GM18517 (cell line): ENCODE data around the gene DNM1.
"Not testable (repeated sequence)": the region's sequence is repeated elsewhere in the genome, so short reads cannot be mapped to it uniquely, and the experiment has no call there.

Experiments
- ATAC-seq: cut with Tn5 transposase; IDR thresholded peaks from one replicate; pipeline ENCODE4 v1.9.1; 2021; ENCODE audit warnings: mild to moderate bottlenecking, moderate library complexity; ENCODE audit not compliant: unreplicated experiment

The DNM1 gene

DNA sequence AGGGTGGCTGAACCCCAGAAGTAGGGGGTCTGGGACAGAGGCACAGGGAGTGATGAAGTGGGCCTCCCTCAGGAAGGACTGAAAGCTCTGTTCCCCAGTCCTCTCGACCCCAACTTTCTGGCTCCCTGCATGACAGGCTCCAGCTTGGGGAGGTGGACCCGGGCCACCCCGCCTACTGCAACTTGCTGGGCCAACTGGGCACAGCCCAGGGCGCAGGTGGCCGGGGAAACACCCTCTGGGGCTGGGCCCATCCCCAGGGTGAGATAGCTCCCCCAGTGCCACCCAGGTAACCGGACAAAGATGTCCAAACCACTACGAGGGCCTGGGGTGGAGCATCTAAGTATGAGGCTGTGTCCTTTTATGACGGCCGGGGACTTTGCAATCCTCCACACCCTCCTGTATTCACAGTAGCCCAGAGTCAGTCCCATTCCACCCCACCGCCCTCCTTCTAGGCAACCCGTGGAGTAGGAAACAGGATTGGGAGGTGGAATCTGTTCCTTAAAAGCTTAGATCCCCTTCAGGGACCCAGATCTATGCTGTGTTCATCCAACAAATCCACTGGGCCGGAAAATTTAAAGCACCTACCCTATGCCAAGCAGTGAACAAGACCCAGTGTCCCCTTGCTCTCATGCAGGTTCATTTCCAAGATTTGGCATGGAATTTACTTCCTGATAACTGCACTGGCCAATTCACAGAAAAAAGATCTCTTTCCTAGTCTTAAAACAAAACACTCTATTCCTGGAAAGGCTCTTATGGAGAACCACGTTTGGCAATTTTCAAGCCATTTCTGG is 19.9 kb downstream of the DNM1 start:
- no peak for ATAC-seq

- ATAC-seq = no peak
Observed at GRCh38 chr9:128224877-128225276, 21.7 kb downstream of the DNM1 start.

DNA sequence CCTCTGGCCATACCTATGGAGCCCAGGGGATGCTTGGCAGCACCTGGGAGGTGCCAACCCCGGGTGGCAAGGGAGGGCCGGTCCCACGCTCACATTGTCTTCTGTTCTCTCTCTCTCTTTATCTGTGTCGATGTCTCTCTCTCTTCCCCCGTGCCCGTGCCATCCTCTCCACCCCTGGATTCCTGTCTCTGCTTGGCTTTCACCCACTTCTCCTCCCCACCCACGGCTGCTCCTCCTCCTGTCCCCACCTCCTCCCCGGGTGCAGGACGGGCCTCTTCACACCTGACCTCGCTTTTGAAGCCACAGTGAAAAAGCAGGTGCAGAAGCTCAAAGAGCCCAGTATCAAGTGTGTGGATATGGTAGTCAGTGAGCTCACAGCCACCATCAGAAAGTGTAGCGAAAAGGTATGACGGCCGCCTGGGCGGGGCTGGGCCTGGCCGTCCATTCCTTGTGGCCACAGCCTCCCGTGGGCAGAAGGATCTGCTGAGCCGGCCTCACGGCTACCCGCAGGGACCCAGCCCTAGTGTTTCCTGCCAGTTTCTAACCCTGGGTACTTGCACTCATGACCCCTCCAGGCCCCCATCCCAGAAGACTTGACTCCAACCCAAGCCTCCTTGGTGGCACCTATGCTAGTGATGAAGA is 22.7 kb downstream of the DNM1 start:
- ATAC-seq = no peak

DNA sequence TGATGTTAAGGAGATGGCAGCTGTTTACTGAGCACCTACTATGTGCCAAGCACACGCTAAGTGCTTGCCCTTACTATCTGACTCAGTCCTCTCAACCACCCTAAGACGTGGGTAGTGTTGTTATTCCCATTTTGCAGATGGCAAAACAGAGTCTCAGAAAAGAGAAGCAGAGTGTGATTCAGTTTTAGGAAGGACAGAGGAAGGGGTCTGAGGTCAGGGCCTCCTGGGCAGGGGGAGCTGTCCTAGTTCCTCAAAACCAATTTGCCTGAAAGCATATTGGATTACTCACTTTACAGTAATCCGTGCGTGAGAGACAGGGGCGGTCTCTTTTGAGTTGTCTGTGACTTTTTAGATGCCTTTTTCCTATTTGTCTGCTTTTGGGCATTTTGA is 23.2 kb downstream of the DNM1 start:
- no peak for ATAC-seq

- not testable (repeated sequence) for ATAC-seq
Observed at GRCh38 chr9:128230897-128231296, 27.7 kb downstream of the DNM1 start.

GRCh38 chr9:128231638-128232527 is 28.7 kb downstream of the DNM1 start:
- ATAC-seq = no peak

GRCh38 chr9:128232528-128233428 is 29.6 kb downstream of the DNM1 start:
- ATAC-seq = no peak

DNA sequence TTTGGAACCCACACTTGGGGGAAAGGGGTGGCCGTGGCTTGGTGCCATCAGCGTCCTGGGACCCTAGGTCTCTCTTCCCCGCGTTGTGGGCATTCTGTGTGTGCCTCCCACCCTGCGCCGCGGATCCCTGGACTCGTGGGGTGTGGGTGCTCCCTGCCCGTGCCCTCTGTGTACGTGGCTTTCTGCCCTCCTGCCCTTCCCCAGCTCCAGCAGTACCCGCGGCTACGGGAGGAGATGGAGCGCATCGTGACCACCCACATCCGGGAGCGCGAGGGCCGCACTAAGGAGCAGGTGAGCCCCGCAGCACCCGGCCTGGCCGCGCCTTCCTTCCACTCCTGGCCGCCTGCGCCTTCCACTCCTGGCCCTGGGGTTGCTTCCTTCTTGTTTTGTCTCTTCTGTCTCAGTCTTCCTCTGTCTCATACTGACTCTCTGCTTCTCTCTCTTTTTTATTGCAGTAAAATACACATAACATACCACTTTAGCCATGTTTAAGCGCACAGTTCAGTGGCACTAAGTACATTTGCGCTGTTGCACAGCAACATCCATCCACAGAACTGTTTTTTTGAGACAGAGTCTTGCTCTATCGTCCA is 30.7 kb downstream of the DNM1 start:
- ATAC-seq = no peak

- no peak for ATAC-seq
Observed at GRCh38 chr9:128242124-128242523, 38.9 kb downstream of the DNM1 start.

DNA sequence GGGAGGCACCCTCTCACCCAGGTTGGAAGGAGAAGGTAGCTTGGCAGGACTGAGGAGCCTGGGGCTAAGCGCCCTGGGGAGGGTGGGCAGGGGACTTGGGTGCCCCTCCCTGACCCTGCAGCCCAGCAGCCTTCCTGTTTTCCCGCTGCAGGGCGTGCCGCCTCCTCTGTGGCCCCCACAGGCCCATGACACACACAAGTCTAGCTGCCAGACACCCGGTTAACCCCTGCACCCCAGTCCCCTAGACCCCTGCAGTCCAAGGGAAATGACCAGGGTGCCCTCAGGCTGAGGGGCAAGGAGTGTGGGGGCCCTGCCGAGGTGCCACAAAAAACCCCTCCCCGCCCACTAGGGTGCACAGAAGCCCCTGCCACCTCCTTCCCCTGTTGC is 39.6 kb downstream of the DNM1 start:
- no peak for ATAC-seq

DNA sequence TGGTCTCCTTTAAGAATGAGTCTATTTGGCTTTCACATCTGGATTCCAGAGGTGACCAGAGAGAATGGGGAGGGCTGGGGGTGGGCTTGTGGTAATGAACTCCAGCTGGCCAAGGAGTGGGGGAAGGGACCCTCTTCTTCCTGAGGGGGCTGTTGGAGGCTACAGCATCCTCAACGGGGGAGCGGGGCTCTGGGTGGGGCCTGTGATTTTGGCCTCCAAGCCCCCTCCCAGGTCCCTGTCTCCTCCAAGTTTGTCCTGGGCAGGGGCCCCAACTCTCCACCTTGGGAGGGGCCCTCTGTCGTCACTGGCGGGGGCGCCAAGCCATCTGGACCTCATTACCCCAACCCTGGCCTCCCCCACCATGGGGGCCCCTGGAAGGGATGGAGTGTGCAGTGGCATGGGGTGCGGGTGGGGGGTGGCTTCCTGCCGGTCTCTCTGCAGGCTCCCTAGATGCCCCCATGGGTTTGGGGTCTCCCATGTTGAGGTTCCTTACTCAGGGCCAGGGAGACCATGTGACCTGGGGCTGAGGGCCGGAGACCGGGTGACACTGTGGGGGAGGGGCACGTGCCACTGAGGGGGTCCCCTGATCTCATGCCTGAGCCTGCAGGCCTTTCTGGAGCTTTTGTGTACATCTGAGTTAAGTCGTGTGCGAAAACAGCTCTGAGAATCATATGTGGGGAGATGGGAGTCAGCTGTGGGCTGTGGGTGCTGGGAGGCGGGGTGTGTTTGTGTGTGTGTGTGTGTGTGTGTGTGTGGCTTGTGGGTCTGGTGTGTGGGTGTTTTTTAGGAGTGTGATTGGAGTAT is 40.2 kb downstream of the DNM1 start:
- no peak for ATAC-seq

- ATAC-seq = no peak
Observed at GRCh38 chr9:128244091-128244836, 41.1 kb downstream of the DNM1 start.

DNA sequence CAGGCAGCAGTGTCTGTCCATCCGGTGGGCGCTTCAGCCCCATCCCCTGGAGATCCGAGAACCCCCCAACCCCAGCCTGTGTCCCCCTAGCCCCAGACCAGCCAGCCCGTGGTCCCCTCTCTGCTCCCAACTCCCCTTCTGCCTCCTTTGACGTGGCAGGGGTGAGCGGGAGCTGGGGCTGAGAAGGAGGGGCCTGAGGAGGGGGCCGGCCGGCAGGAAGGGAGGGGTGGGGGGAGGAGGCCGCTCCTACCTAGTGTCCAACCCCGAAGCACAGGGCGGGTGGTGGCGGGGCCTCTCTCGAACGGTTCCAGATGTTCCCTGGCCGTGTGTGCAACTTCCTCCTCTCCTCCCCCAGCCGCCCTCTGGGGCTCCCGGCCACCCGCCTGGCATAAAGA is 41.7 kb downstream of the DNM1 start:
- ATAC-seq = no peak

- no peak for ATAC-seq
Observed at GRCh38 chr9:128245421-128246151, 42.4 kb downstream of the DNM1 start.

DNA sequence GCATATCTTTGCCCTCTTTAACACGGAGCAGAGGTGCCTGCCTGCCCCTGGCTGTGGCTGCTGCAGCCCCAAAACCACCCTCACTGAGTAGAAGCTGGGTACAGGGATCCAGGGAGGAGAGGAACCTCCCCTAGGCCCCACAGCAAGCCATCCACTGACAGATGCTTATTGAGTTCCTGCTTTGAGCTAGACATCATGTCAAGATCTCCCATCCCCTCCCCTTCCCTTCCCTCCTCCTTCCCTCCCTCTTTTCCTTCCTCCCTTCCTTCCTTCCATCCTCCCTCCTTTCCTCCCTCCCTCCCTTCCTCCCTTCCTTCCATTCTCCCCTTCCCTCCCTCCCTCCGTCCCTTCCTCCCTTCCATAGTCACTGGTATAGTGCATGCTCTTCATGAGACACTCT is 43.3 kb downstream of the DNM1 start:
- no peak for ATAC-seq

DNA sequence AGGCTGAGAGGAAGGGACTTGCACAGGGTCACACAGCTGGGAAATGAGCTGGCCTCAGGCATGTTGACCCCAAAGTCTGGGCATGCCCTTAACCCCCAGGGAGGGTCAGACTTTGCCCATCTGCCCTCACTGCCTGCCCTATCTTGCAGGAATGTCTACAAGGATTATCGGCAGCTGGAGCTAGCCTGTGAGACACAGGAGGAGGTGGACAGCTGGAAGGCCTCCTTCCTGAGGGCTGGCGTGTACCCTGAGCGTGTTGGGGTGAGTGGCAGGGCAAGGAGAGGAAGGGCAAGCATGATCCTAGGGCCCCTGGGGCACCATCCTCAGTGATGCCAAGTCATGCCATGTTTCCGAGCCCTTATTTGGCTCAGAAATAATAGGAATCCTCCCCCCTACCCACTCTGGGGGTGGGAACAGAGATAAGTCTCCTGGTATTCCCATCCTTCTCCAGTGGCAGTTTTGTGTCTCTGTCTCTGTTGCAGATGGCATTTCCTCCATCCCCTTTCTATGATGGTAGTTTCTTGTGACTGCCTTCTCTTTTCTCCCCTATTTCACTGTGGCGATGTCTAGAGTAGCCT is 44.1 kb downstream of the DNM1 start:
- ATAC-seq = no peak

- ATAC-seq = no peak
Observed at GRCh38 chr9:128249558-128249907, 46.4 kb downstream of the DNM1 start.
